ENCODE data around the gene CLNK.

GRCh38 chr4:10582059-10582686, 102.4 kb downstream of the CLNK start:
- TF ChIP-seq NFIC (IDR thresholded peaks at IDR 0.05; ENCODE audit: borderline replicate concordance) (no peak), CTCF (IDR thresholded peaks at IDR 0.05) (peak; percentile 88), MAX (IDR thresholded peaks at IDR 0.05; ENCODE audit: low read depth) (no peak), GABPA (IDR thresholded peaks at IDR 0.05; ENCODE audit: low read depth) (no peak)
